Stimulated activated CD4-positive, alpha-beta T cell treated with anti-CD3 and anti-CD28 coated beads, Interleukin-2, amount 100 ng/mL, for 4 hours (primary cell): ENCODE data around the gene ZNF23.

Experiments
- DNase-seq: peaks from one replicate; pipeline ENCODE4 v3.0.0-alpha.2; 2020; ENCODE audit warnings: low read depth

ZNF23 gene

DNA sequence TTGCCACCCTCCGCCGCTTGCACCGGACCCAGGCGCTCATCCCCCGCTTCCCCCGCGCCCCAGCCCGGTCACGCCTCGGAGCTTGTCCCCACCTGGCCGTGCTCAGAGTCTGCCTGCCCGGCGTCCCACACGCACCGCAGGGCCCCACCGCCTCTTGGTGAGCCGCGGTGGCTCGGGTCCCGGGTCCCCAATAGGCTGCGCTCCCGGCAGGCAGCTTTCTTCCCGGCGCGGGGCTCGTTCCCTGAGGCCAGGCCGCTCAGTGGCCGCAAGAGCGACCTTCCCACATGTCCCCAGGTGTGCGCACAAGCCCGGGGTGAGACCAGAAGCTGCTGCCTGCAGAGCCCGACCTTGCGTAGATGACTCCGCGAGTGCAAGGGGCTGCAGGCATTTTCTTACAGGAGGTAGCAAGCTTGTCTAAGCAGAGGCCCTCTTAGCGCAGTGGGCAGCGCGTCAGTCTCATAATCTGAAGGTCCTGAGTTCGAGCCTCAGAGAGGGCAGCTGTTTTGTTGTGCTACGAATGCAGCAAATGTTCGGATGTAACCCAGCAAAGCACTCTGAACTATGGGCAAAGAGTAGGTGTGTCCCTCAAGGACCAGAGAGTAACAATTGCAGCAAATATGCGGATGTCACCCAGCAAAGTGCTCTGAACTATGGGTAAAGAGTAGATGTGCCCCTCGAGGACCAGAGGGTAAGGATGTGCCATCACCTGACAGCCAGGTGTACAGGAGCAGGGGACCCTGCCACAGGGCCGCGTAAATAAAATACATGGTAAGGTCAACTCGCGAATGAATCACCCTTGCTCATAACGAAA, 35.8 kb downstream of the ZNF23 start:
- no peak for DNase-seq

DNA sequence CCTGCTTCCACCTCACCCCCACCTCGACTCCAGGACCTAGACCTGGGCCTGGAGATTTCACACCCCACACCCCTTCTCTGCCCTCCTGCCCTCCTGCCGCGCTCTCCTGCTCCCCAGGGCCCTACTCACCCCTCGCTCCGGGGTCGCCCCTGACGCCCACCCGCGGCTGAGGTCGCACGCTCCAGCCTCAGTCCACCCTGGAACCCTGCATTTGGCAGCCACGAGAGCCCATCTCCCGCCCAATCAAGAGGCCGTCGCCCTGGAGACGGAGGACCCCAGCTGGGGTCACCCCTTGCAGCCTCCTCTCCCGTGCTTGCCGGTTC, 36.3 kb downstream of the ZNF23 start:
- no peak for DNase-seq

DNA sequence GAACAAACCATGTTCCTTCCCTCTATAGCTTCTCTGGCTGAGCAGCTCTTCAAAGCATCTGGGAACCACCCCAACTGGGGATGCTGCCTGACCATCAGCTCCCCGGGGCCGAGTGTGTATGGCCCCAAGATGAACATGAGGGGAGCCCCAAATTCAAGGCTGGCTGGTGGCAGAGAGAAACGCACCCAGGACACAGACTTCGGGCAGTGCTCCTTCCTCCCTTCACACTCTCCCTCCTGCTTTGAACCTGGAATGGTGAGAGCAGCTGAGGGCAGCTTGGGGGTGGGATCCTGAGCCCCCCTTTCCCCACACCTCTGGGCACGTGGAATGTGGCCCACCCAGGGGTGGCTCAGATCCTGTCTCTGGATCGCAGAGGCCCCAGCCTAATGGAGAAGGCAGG, 37.4 kb downstream of the ZNF23 start:
- DNase-seq: no peak

DNA sequence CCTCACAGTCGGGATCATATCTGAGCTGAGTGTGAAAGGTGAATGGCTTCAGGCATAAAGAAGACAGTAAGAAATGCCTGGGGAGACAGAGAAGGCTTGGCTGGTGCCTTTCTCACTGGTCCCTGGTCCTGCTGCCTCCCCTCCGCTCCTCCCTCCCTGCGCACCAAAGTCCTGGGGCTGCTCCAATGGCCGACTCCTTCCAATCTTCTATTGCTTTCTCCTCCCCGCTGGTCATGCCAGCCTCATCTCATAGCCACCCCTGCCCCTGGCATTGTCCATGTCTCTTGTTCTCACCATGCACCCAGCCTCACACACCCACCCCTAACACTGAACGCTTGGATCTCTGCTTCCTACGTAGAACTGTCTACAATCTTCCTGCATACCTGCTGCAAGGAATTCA, 38.2 kb downstream of the ZNF23 start:
- no peak for DNase-seq

DNA sequence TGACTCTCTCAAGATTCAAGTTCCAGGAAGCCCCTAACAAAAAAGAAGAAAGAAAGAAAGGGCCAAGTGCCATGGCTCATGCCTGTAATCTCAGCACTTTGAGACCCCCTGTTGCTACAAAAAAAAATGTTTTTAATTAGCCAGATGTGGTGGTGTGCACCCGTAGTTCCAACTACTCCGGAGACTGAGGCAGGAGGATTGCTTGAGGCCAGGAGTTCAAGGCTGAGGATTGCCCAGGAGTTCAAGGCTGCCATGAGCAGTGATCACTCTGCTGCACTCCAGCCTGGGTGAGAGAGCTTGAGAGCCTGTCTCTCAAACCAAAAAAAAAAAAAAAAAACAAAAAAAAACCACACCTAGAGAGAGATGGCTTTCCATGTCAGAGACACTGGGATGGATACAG, 39.0 kb downstream of the ZNF23 start:
- no peak for DNase-seq

DNA sequence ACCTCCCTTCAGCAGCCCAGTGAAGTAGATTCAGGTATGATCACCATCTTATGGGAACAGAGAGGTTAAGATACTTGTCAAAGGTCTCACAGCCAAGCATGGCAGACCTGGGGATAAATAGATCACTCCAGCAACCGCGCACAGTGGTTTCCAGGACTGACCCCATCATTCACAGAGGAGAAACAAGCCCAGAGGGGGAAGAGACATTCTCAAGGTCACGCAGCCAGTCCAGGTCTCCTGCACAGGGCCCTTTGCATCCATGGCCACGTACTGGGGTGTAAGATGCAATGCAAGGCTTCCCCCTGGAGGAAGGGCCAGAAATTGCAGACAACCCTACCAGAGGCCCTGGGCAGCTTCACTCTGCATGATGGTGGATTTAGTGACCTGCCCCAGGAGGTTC, 40.1 kb downstream of the ZNF23 start:
- DNase-seq: no peak

DNA sequence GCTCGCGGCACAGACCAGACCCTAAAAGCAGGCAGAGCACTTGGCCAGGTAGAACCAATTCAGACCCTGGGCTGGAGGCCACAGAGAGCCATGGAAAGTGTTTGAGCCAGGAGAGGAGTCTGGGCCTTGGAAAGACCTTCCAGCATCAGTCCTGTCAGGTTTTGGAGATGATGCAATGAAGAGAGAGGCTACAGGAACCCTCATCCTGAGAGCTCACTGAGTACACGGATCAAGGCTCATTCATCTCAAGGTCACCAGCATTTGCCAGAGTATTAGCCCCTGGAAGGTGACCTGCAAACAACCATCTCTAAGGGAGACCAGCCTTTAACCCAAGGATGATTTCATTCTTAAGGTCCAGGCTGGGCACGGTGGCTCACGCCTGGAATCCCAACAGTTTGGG, 48.0 kb downstream of the ZNF23 start:
- no peak for DNase-seq

DNA sequence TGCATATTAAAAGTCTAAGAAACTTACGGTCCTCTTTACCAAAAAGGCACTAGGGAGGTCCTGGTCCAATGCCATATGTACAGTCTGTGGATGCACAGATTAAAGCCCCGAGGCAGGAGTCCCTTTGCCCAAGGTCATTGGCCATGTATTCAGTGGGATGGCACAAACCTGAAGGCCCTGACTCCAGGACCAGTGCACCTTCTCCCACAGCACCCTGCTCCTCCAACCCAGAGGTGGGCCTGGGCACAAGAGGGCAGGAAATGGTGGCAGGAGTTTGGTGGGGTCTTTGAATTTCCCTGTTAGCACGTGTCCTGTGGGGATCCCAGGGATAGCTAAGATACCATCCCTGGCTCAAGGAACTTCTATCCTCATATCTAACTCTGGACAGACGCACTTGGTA, 48.7 kb downstream of the ZNF23 start:
- DNase-seq: no peak

DNA sequence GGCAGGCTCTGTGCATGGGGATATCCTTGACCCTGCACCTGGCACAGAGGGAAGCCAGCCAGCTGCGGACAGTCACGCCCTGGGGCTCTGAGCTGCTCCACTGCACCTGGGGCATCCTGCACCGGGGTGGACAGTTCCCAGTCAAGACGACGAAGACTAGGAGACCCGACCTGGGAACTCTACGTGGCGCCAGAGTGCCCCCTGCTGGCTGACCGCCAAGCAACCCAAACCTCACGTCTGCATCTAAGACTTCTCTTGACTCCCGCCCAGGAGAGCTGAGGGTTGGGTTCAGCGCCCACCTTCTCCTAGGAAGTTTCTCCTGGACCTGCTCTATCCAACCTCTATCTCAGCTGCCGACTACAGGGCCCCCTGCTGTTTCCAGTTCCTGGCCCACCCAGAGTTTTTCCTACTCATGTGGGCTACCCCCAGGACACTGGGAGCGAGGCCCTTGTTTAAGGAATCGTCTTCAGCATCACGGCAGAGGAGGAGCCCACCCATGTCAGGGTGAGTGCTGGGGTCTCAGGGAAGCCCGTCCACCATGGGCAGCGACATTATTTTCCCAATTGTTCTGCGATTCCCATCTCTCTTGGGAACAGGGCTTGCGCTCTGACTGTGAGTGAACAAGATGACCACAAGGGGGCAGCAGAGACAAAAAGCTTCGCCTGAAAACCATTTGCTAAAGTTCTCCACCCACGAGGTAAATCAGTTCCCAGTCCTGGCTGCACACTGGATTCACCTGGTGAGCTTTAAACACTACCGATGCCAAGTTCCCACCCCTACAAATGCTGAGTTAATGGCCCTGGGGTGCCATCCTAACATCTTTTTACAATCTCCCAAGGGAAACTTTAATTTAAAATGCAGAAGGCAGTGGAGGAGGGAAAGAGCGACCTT, 49.5 kb downstream of the ZNF23 start:
- DNase-seq: peak; percentile 52

DNA sequence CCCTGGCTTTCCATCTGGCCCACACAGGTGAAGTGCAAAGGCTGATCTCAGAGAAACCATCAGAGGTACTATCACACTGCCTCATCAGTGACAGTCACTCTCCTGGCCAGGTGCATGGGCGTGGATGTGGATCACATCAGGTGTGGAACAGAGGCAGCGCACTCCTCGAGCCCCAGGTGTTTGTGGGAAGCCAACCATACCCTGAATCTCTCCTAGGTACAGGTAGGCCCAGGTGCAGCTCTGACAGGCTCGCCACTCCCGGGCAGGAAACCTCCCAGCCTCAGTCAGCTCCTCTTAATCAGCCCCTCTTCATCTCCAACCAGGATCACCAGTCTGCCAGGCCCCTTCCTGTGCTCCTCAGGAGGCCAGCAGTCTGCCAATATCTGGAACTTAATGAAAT, 51.9 kb downstream of the ZNF23 start:
- no peak for DNase-seq

DNA sequence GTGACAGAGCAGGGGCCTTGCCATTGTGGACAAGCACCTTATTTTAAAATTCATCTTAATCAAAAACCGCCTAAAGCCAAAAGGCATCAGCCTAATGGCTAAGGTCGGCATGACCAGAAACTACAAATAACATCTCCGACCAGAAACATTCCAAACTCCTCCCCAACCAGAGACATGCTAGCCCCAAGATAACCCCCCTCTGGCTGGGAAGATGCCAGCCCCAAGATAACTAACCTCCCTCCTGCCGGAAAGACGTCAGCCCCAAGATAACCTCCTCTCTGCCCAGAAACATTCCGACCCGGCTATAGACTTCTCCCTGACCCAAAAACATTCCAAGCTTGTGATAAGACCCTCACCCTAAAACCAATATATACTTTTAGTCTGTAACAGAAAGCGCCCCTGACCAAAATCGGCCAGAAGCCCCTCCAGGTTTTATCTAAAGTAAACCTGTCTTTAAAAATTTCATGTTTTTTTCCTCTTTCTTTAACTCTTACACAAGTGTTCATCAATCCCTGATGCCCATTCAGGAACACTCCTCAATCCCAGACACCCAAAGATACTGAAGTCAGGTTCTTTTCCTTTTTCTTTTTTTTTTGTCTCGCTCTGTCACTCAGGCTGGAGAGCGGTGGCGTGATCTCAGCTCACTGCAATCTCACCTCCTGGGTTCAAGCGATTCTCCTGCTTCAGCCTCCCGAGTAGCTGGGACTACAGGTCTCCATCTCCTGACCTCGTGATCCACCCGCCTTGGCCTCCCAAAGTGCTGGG, 52.9 kb downstream of the ZNF23 start:
- no peak for DNase-seq

DNA sequence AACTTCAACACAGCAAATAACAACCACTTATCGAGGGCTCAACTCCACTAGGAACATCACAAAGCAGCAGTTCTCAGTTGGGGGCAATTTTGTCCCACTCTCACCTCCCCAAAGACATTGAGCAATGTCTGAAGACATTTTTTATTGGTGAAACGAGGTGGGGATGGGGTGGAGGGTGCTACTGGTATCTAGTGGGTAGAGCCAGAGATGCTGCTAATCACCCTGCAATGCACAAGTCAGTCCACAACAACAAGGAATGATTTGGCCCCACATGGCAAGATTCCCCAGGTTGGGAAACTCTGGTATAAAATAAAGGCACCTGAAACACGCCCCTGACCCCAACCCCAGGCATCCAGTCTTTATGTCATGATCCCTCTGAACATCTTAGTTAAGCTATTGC, 53.5 kb downstream of the ZNF23 start:
- no peak for DNase-seq

DNA sequence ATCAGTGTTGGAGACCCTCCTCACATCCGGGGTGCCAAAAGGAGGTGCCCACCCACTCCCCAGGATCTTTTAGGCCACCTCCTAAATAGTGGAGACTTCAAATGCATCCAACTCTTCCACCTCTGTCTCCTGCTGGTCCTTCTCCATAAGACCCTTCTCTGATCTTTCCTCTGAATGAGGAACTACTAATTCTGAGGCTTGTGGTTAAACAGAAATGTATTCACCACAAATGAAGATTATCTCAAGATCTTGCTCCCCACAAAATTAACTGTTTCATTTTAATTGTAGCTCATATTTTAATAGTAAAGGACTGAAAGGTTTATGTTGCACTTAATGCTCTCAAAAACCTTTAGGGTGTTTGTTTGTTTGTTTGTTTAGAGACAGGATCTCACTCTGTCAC, 54.3 kb downstream of the ZNF23 start:
- DNase-seq: no peak

DNA sequence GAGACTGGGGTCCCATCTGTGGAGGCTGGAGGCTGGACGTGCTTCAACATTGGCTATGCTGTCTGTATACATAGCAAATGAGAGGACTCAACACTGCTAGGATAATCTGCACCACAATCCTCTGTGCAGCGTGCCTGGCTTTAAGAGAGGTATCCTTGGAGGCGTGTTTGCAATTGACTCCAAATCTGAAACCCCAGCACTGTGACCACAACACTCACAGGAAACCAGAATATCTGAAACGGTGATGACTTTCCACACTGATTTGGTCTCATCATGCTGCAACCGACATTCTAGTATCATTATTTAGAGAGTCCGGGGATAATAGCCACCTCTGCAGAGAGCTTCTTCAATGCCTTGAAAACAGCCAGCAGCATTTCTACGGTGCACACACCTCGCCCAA, 55.3 kb downstream of the ZNF23 start:
- no peak for DNase-seq

DNA sequence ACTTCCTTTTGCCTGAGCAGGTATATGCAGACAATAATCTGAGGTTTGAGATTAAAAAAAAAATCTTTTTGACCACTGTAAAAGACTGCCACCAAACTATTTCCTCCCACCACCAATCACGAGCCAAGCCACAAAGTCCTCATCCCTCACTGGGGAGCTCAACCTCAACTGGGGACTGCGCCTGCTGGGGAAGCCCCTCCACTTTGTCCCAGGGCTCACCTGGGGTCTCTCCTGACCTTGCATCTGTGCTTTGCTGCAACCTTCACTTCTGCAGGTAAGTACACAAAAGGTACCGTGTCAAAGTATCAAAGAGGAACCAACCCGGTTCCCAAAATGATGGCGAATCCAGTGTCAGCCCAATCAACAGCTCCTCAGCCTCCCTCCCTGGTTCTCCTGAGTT, 55.7 kb downstream of the ZNF23 start:
- no peak for DNase-seq

DNA sequence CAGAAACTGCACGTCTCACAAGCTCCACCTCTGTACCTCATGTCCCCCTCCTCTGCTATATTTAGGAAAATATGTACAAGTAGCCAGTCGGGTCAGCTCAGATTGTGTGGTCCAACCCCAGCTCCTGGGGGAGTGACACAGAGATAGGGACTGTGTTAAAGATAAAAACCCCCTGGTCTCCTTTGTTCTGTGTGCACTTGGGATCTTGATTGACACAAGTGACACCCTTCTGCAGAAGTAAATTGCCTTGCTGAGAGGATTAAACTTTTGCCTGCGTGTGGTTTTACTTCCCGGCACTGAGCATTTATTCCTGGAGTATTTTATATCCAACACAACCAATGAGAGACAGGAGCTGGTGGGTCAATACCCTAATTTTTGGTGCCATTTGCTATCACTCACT, 57.7 kb downstream of the ZNF23 start:
- no peak for DNase-seq

DNA sequence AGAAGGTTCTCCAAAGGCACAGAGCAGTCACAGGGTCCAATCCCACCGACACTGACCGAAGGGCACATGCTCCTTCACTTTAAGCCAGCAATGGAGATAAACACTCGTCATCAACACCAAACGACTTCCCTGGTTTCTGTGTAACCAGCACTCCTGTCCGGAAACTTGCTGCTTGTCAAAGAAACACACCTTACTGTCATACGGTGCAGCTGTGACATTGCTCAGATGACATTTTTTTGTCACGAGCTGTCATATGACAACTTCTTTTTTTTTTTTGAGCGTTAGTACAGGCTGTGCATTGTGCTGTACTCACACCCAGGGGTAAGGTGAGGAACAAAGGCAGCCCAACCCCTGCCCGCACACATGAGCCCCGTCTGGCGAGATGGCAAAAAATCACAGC, 59.4 kb downstream of the ZNF23 start:
- no peak for DNase-seq

DNA sequence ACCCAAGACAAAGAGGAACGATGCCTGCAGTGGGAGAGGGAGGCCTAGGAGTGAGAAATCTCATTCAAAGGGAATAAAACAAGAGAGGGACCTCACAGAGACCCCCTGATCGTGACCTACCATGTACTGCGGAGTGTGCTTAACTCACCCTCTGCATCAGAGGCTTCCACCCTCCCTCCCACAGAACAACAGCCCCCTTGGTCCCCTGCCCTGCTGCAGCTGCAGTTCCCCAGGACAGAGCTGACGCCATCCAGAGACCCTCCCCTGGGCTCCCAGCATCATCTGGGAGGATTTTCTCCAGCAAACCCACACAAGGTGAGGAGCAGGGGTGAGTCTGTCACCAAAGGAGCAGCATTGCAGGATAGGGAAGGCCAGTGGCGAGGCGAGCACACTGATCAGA, 60.0 kb downstream of the ZNF23 start:
- DNase-seq: no peak

DNA sequence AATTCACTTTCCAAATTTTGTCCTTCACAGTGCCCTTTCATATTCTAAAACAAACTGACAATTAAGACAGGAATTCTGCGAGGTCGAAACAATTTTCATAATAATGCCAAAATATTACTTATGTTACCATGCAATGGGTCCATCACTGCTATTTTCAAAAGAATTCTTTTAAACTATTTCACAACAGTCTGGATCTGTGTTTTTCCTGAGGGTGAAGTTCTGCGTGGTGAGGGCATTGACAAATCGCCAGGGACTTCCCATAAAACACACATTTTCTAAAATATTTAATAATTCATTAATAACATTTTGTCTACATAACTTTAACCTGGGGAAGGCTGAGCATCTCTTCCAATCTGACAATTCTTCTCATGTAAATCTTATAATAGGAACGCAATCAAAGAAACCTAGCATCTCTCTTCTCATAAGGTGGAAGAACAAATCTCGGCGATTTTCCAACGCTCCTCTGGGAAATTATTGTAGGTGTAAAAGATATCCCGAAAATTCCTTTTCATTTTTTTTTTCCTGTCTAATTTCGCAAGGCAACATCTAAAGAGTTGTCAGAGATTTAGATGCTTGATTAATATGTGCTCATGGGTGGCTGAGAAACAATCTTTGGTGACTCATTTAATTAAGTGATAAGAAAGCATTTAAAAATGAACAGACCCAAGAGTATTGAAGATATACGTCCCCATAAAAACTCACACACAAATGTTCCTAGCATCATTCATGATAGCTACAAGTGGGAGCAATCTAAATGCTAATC, 62.1 kb downstream of the ZNF23 start:
- no peak for DNase-seq
